Retina (tissue), 1 donor: Measurements from ENCODE around the gene NXPH3.

ENCODE experiments used
- DNase-seq: peaks from one replicate; pipeline ENCODE4 v3.0.0-alpha.2; 2016

Gene NXPH3

DNA sequence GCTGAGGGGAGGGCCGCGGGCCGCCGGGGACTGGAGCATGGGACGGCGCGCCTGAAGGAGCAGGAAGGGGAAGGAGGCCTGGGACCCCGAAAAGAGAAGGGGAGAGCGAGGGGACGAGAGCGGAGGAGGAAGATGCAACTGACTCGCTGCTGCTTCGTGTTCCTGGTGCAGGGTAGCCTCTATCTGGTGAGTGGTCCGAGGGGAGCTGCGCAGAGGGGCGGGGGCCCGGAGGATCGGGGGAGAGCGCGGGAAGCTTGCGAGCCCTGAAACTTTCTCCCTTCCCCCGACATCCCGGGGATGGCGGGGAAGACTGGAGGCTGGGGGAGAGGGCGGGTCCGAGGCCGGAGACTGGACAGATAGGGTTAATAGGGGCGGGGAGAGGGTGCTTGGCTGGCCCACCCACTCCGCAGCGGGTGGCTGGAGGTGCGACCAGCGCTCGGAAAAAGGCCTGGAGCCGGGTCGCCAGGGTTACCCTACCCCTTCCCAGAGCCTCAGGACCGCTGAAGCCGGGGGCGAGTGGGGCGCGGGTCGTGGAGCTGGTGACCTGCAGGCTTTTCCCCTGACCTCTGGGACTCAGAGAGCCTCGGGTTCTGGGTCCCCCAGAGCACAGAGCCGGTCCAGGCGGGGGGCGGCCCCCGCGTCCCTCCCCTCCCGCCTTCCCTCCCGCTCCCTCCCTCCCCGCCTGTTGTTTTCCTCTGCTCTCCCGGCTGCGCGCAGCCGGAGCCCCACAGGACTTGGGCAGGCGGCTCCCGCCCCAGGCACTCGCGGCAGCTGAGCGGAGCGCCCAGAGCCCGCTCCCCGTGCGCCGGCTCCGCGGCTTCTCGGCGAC is 631 bp downstream of the NXPH3 start:
- peak; percentile 55 for DNase-seq

DNA sequence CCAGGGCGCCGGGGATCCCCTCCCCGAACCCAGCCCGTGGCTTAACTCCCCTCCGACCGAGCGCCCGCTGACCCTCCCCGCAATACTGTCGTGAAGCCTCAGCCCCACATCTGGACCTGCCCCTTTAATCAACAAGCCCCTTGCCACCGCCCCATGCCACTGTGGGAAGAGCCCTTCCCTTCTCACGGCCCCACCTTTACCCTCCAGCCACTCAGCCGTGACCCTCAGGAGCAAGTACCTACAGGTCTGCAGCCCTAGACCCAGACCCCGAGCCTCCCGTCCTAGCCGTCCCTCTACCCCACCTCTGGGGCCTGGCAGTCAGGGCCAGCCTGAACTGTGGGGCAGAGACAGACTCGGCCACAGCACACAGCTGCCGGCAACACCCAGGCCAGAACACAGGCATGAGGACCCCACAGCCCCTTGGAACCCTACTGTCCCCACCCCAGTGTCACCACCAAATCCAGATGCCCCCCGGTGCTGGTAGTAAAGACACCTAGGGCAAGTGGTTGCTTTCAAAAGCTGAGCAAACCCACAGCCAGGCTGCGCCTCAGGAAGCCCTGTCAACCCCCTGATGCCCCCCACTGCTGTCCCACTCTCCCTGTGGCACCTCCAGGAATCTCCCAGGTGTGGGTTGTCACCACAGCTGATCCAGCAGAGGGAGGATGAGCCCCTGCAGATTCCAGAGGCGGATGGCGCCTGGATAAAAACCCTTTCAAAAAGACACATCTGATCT is 1.4 kb downstream of the NXPH3 start:
- peak; percentile 63 for DNase-seq

DNA sequence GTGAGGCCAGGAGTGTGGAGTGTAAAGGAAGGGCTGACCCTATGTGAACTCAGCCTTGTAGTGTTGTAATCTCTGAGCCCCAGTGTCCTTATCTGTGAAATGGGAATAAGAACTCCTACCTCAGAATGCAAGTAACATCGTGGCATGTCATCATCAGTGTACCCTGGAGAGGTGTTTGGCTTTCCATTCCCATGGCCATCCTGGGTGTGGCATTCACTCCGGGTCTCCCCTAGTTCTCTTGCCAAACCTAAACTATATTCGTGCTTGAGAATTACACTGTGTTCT is 1.9 kb downstream of the NXPH3 start:
- no peak for DNase-seq

DNA sequence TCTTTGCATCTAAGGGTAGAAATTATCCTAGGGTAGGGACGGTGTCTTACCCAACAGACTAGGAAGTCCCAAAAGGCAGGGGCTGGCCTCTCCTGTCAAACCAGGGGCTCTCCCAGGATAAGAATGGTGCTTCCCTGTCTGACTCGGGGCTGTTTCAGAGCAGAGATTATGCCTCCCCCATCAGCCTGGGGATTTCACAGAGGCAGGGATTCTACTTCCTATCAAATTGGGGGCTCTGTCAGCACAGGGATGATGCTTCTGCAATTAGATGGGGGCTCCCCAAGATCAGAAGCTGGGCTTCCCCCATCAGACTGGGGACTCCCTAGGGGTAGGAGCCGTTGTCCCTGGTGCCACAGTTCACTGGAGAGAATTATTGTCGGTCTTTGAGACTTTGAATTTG is 2.3 kb downstream of the NXPH3 start:
- no peak for DNase-seq

DNA sequence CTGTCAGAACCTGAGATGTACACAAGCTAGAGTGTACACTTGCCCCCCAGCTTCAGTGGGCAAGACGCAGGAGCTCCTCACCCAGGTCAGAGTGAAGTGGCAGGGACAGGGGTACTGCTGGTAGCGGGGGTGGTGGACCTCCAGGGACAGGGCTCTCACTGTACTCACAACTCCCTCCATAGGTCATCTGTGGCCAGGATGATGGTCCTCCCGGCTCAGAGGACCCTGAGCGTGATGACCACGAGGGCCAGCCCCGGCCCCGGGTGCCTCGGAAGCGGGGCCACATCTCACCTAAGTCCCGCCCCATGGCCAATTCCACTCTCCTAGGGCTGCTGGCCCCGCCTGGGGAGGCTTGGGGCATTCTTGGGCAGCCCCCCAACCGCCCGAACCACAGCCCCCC is 2.7 kb downstream of the NXPH3 start:
- DNase-seq, result no peak

DNA sequence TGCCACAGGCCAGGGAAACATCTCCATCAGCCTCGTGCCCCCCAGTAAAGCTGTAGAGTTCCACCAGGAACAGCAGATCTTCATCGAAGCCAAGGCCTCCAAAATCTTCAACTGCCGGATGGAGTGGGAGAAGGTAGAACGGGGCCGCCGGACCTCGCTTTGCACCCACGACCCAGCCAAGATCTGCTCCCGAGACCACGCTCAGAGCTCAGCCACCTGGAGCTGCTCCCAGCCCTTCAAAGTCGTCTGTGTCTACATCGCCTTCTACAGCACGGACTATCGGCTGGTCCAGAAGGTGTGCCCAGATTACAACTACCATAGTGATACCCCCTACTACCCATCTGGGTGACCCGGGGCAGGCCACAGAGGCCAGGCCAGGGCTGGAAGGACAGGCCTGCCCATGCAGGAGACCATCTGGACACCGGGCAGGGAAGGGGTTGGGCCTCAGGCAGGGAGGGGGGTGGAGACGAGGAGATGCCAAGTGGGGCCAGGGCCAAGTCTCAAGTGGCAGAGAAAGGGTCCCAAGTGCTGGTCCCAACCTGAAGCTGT is 3.4 kb downstream of the NXPH3 start:
- no peak for DNase-seq

DNA sequence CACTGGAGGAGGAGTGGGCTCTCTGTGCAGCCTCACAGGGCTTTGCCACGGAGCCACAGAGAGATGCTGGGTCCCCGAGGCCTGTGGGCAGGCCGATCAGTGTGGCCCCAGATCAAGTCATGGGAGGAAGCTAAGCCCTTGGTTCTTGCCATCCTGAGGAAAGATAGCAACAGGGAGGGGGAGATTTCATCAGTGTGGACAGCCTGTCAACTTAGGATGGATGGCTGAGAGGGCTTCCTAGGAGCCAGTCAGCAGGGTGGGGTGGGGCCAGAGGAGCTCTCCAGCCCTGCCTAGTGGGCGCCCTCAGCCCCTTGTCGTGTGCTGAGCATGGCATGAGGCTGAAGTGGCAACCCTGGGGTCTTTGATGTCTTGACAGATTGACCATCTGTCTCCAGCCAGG is 3.9 kb downstream of the NXPH3 start:
- DNase-seq, result no peak

DNA sequence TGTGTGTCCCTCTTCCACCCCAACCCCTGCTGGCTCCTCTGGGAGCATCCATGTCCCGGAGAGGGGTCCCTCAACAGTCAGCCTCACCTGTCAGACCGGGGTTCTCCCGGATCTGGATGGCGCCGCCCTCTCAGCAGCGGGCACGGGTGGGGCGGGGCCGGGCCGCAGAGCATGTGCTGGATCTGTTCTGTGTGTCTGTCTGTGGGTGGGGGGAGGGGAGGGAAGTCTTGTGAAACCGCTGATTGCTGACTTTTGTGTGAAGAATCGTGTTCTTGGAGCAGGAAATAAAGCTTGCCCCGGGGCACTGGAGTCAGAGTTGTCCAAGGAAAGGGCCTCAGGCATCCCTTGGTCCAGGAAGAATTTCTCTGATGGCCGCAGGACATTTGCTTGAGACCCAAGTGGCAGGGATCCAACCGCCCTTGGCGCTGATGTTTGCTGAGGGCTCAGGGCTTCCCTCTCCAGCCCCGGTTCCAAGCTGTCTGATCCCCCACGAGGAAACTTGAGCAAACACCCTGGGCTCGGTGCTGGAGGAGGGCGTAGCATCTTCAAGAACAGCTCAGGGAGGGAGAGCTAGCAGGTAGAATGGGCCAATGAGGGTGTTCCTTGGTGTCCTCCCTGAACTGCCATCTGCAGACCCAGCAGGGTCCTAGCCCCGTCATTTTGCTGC is 4.5 kb downstream of the NXPH3 start:
- no peak for DNase-seq

DNA sequence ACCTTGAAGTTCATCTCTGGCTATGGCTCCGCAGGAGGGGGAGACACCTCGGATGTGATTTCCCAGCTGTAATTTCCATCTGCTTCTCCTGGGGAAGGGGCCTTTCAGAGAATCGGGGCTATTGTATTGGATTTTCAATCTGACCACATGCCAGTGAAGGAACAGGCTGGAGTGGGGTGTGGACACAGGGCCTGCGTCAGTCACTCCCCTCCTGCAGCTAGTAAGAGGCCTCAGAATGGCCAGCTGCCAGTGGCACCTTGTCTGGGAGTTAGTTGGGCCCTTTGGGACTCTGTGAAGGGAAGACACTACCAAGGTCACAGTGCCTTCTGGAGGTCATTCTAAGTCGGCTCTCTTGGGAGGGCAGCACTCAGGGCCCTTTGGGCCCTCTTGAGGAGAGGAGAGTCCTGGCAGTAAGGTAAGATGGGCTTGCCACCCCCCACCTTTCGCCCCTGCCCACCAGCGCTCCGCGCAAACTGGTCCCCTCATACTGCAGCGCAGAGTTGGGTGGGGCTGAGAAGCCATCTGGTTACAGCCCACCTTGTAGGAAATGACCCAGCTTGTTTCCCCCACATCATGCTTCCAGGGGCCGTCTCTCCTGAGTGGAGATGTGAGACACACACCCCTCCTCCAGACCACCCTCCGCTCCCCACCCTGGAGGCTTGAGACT is 5.4 kb downstream of the NXPH3 start:
- no peak for DNase-seq

DNA sequence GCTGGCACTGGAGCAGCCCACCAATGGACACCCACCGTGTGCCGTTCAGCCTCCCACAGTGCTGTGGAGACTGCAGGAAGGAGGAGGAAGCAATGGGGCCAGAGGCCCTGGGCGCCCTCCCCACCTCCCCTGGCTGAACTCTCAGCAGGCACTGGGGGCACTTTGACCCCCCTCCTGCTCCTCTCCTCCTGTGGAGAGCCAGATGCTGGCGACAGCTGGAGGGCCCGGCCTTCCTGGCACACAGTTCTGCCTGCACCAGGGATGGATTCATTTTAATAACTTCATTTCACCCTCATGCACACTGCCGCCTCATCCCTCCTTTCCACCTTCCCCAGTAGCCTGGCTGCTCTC is 6.0 kb downstream of the NXPH3 start:
- no peak for DNase-seq

DNA sequence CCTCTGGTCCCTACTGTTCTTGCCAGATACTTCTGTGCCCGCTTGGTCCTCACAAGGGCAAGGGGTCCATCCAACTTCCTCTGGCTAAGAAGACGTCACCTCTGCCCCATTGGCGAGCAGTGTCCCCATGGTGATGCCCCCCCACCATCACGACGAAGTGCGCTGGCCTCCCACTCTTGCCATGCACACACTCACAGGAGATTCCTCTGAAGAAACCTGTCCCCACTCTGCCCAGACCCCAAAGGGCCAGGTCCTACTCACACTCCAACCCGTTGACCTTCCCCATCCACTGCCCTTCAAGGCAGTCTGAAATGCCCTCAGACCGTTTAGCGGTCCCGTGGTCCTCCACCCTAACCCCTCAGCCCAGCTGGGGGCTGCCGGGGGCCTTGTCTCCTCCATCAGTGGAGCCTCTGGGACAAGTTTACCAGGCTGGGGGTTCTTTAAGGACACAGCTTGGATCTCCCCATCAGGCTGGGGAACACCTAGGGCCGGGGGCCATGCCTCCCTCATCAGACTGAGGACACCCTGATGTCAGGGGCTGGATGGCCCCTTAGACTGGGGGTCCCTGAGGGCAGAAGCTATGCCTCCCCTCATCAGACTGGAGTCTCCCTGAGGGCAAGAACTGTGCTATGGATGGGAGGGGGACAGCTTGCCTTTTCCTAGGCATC is 6.5 kb downstream of the NXPH3 start:
- no peak for DNase-seq

DNA sequence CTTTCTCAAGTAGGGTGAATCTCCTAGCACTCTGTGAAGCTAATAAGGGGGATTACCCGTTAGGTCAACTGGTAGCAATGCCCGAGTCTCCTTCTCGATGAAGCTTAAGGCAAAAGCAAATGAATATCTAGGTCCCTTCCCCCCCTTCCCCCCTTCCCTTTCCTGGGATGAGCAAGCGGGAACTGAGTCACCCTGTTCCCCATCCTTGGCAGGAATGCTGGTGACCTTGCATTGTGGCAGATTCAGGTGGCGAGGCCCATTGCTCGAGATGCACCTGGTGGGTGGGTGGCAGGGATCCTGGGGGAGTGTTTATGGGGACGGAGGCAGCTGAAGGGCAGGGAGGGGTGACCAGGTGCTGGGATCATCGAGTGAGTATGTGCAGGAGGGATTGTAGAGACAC is 7.1 kb downstream of the NXPH3 start:
- DNase-seq, result no peak

DNA sequence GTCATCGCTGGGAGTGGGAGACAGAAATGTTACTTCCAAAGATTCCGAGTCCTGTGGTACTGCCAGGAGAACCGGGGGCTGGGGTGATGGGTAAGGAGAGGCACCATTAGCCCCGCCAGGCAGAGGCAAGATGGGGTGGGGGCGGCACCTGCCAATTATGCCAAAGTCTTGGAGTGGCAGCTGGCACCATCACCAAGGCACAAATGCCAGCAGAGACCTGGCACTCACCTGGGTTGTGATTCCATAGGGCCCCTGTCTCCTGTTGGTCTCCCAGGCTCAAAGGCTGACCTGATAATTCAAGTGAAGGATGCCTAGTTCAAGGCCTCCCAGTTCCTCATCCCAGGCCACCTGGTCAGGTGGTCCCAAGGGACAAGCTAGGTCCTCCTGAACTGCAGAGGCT is 7.6 kb downstream of the NXPH3 start:
- DNase-seq, result no peak

DNA sequence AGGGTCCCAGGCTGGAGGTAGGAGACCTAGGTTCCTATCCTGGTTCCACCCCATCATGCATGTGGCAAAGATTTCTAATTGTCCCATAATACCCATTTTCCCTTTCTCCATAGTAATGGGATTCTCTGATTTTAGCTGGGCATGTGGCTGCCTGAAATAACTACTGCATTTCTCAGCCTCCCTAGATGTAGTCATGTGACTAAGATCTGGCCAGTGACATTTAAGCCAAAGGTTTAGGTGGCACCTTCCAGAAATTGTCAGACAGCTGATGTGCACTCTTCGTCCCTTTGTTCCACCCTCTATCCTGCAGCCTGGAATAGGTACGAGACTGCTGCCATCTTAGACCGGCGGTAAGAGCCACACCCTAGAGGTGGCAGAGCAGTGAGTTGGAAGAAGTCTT is 8.2 kb downstream of the NXPH3 start:
- no peak for DNase-seq

DNA sequence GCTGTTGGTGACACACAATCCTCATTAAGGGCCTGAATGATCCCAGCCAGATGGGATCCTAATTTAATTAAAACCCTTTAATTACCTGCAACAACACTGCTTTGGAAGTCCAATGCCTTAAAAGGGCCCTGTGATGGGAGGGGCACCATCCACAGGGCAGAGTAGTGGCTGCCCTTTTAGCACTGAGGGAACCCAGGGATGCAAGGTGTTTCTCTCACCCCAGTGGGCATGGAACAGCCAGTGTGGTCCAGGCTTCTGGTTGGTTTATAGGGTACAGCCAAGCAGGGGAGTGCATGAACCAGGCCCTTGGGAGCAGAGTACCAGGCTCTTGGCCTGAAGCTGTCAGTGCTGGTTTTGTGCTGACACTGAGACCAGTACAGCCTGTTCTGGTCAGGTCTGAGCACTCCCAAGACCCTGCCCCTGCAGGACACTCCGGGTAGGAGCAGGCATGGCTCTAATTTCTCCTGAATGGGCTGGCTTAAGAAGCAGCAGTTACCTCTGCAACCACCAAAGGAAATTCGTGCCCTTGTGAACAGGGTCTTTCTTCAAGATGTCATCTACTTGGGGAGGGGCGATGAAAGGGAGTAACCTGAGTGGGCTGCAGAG is 9.9 kb downstream of the NXPH3 start:
- no peak for DNase-seq

DNA sequence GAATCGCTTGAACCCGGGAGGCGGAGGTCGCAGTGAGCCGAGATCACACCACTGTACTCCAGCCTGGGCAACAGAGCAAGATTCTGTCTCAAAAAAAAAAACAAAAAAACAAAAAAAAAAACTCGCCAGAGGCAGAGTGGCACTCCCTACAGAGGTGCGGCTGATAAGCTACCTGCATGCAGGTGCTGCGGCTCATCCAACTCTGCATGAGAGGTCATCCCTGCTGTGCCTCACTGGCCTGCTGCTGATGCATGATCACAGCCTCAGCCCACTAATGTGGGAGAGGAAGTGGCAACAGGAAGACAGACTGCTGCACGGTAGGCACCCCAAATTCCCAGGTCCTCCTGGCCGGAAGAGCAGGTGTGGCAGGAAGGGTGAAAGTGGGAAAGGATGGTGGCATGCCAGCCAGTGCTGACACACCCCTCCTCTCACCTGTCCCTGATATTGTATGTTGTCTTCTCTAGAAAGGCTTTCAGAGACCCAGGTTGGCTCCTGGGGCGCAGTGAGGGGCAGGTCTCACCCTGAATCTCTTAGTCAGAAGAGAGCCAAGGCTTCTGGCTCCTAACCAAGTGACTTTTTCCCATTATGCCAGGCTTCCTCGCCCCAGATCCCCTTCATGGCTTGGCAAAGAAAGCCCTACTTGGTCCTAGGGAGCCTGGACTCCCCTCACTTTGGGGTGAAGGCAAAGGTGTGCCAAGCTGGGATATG is 11.8 kb downstream of the NXPH3 start:
- no peak for DNase-seq

DNA sequence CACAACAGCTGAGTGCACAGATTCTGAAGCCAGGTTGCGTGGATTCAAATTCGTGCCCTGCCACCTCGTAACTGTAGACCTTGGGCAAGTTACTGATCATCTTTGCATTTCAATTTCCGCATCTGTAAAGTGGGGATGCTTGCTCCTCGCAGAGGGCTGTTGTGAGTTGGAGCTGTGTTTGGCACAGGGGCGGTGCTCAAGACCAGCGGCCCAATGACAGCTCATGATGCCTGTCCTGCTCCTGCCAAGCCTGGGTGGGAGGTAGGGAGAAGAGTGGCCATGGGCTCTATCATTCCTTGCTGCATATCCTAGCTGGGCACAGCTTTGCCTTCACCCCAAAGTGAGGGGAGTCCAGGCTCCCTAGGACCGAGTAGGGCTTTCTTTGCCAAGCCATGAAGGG is 12.6 kb downstream of the NXPH3 start:
- no peak for DNase-seq

DNA sequence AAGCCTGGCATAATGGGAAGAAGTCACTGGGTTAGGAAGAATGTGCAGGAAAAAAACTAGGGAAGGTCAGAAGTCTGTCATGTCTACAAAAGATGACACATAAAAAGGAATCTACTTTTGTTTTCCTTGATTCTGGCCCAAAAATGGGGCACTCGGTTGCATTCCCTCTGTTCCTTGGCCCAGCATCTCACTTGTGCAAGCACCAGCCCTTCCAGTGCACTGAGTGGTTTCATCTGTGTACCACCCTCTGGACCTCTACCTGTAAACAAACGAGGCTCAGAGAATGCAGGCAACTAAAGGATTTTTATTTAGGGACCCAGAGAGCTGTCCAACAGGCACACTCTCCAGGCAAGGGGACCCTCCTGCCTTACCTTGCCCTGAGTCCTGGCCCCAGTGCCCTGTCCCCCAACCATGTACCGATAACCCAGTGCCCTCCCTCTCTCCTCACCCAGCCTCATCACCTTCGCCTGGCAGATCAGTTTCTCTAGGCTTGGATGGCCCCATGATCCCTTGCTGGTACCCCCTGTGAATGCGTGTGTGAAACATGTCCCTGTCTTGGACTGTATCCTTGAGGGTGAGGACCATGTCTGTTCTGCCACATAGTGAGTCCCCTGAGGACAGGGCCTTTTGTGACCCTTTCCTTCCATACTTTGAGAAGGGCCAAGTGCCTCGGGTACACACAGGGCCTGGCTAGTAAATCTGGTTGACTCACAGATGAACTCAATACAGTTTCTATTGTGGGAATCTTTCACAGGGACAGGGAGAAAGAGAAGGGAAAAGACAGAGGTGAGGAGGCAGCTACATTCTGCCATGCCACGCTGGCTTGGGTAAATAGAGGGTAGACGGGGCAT is 13.3 kb downstream of the NXPH3 start:
- DNase-seq, result no peak

DNA sequence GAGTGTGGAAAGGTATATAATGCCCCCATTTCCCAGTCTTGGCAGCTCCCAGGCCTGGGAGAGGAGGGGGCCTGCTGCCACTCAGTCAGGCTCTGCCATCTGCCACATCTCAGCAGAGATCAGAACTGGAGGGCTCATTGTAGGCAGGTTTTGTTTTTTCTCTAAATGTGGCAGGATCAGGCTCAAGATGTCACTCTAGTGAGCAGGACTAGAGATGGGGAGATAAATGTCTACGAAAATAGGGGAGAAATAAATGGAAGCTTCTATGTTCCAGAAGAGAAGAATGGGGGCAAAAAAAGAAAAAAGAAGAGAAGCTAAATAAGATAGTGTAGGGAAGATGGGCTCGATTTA is 13.9 kb downstream of the NXPH3 start:
- DNase-seq, result no peak

DNA sequence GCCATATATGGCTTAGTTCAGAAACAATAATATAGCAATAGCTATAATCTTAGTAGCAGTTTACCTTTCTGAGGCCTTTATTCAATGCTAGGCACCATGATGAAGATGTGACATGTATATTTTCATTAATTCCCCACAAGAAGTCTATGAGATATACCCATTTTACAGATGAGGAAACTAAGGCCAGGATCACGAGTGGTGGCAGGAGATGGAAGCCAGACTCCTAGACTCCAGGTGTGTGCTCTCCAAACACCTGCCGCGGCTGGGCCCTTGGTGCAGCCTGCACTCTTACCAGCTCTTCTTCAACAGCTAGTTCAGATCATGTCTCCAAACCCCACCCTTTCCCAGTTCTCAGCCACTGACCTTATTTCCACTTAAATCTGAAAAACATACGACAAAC is 15.2 kb downstream of the NXPH3 start:
- DNase-seq, result no peak

DNA sequence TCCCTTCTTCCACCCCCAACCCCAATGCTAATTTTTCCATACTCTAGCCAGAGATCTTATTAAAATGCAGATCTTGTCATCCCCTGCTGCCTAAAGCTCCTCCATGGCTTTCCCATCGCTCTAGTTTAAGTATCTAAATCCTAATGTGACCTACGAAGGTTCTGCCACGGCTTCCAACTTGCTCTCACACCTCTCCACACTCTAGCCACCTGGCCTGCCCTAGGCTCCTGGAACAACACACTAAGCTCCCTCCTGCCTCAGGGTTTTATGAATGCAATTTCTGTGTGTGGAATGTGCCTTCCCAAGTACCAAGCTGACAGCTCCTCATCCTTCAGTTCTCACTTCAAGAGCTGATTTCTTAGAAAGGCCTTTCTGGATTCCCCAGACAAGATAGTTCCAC is 16.6 kb downstream of the NXPH3 start:
- DNase-seq, result no peak
